ENCODE data around the gene RASGRP3. TPM values are rescaled to one million over a fixed set of nuclear protein-coding genes. Genes with fewer than 3 reads are reported as not detected.

RASGRP3 gene
- total RNA-seq, 1 experiment from 2014 or later, result 0.72 TPM

DNA sequence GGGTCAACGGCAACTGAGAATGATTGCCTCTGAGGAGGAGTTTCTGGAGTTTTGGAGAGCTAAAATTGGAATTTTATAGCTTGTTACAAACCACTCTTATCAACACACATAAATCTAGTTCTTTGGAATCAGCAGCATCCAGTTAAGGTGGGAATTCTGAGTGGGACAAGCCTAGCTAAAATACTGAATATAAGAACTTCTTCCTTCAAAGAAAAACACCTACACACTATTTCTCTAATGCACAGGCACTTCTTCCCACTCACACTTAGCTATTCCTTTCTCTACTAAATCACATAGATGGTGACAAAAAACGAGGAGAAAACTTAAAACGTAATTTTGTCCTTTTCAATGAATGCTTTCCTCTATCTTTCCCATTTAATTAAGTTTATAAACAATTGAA, 79.2 kb downstream of the RASGRP3 start:
- Histone ChIP-seq H2AFZ (no peak overlapping the region), H3K27me3 (ENCODE audit: insufficient read depth, low read depth) (no peaks in the 10 kb centered on the region), H3K9me3 (ENCODE audit: insufficient read depth, low read depth) (no peaks in the 10 kb centered on the region), H3K4me3 (no peak overlapping the region), H4K20me1 (ENCODE audit: insufficient read depth) (no peaks in the 10 kb centered on the region), H3F3A (ENCODE audit: insufficient read depth, low read depth) (no peaks in the 10 kb centered on the region), H3K27ac (no peak overlapping the region), H3K4me1 (replicated peaks; ENCODE audit: insufficient read depth) (no peaks in the 10 kb centered on the region), H3K9me2 (ENCODE audit: insufficient read depth) (no peaks in the 10 kb centered on the region), H3K79me2 (ENCODE audit: low read depth) (no peaks in the 10 kb centered on the region), H3K36me3 (ENCODE audit: low read depth) (no peaks in the 10 kb centered on the region), H3K4me2 (no peak overlapping the region)
- no peak for DNase-seq
- no TSS peak for BruUV-seq (replicated peaks)
- CTCF ChIA-PET, result no interaction called here
- no peak for TF ChIP-seq EZH2 (IDR thresholded peaks at IDR 0.05; ENCODE audit: low read depth)
- TF ChIP-seq, protein P1, sequence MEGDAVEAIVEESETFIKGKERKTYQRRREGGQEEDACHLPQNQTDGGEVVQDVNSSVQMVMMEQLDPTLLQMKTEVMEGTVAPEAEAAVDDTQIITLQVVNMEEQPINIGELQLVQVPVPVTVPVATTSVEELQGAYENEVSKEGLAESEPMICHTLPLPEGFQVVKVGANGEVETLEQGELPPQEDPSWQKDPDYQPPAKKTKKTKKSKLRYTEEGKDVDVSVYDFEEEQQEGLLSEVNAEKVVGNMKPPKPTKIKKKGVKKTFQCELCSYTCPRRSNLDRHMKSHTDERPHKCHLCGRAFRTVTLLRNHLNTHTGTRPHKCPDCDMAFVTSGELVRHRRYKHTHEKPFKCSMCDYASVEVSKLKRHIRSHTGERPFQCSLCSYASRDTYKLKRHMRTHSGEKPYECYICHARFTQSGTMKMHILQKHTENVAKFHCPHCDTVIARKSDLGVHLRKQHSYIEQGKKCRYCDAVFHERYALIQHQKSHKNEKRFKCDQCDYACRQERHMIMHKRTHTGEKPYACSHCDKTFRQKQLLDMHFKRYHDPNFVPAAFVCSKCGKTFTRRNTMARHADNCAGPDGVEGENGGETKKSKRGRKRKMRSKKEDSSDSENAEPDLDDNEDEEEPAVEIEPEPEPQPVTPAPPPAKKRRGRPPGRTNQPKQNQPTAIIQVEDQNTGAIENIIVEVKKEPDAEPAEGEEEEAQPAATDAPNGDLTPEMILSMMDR (conservative IDR thresholded peaks at IDR 0.05), result no peak
- POLR2A ChIA-PET (ENCODE audit: unreplicated experiment), result no interaction called here
- intact Hi-C loops (cut with micrococcal nuclease; ENCODE audit: unreplicated experiment), result no loop called here

DNA sequence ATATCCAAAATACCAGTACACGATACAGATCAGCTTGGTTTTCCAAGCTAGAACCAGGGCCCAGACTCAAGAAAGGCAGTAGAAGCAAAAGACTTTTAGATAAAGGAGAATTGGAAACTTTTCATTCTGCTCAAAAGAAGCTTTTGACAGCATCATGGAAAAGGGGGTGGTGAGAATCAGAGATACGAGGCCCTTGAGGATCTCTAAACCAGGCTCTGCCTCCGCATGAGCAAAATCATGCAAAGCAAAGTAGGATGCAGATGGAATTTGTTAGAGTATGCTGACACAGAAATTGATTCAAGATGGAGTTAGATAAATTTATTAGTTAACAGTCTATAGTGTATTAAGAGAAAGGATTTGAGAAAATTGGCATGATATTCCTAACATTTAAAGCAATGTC, 82.9 kb downstream of the RASGRP3 start:
- H3K79me2 ChIP-seq (ENCODE audit: low read depth), result no peaks in the 10 kb centered on the region
- TF ChIP-seq, protein P1 (conservative IDR thresholded peaks at IDR 0.05), result no peak
- no peak for TF ChIP-seq EZH2 (IDR thresholded peaks at IDR 0.05; ENCODE audit: low read depth)
- no peaks in the 10 kb centered on the region for H3K27me3 ChIP-seq (ENCODE audit: insufficient read depth, low read depth)
- H3K36me3 ChIP-seq (ENCODE audit: low read depth), result no peaks in the 10 kb centered on the region
- no peak for DNase-seq
- no peaks in the 10 kb centered on the region for H3K9me2 ChIP-seq (ENCODE audit: insufficient read depth)
- H3K4me1 ChIP-seq (replicated peaks; ENCODE audit: insufficient read depth), result no peaks in the 10 kb centered on the region
- H3K4me3 ChIP-seq, result no peak overlapping the region
- no peaks in the 10 kb centered on the region for H4K20me1 ChIP-seq (ENCODE audit: insufficient read depth)
- H3K4me2 ChIP-seq, result no peak overlapping the region
- intact Hi-C loops (cut with micrococcal nuclease; ENCODE audit: unreplicated experiment), result no loop called here
- H3F3A ChIP-seq (ENCODE audit: insufficient read depth, low read depth), result no peaks in the 10 kb centered on the region
- no peaks in the 10 kb centered on the region for H3K9me3 ChIP-seq (ENCODE audit: insufficient read depth, low read depth)
- POLR2A ChIA-PET (ENCODE audit: unreplicated experiment), result no interaction called here
- no peak overlapping the region for H3K27ac ChIP-seq
- no peak overlapping the region for H2AFZ ChIP-seq
- CTCF ChIA-PET, result no interaction called here
- no TSS peak for BruUV-seq (replicated peaks)

DNA sequence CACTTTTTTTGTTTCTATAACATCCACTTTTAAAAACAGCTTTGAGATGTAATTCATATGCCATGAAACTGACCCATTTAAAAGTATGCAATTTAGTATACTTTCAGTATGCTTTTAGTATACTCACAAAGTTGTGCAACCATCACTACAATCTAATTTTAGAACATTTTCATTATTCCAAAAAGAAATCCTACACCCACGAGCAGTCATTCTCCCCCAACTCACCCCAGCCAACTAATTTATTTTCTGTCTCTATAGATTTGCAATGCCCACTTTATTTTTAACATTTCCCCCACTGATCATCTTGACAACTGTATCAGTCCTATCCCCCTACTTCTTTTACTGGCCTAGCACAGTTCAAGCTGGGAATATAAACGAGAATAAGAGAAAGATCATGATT, 83.6 kb downstream of the RASGRP3 start:
- Histone ChIP-seq H2AFZ (no peak overlapping the region), H3K27ac (no peak overlapping the region), H3K4me1 (replicated peaks; ENCODE audit: insufficient read depth) (no peaks in the 10 kb centered on the region), H3K36me3 (ENCODE audit: low read depth) (no peaks in the 10 kb centered on the region), H3K27me3 (ENCODE audit: insufficient read depth, low read depth) (no peaks in the 10 kb centered on the region), H3K4me3 (no peak overlapping the region), H3K4me2 (no peak overlapping the region), H4K20me1 (ENCODE audit: insufficient read depth) (no peaks in the 10 kb centered on the region), H3K9me3 (ENCODE audit: insufficient read depth, low read depth) (no peaks in the 10 kb centered on the region), H3K79me2 (ENCODE audit: low read depth) (no peaks in the 10 kb centered on the region), H3K9me2 (ENCODE audit: insufficient read depth) (no peaks in the 10 kb centered on the region), H3F3A (ENCODE audit: insufficient read depth, low read depth) (no peaks in the 10 kb centered on the region)
- CTCF ChIA-PET, result no interaction called here
- DNase-seq, result no peak
- POLR2A ChIA-PET (ENCODE audit: unreplicated experiment), result no interaction called here
- BruUV-seq (replicated peaks), result no TSS peak
- TF ChIP-seq EZH2 (IDR thresholded peaks at IDR 0.05; ENCODE audit: low read depth), result no peak
- TF ChIP-seq, protein P1 (conservative IDR thresholded peaks at IDR 0.05), result no peak
- intact Hi-C loops (cut with micrococcal nuclease; ENCODE audit: unreplicated experiment), result no loop called here

Data from PC-9 (cell line).